Stimulated activated CD4-positive, alpha-beta T cell treated with anti-CD3 and anti-CD28 coated beads, Interleukin-15, amount 100 ng/mL, for 48 hours (primary cell): ENCODE results near the gene PPP2R2B.
"Not testable (repeated sequence)": the region's sequence is repeated elsewhere in the genome, so short reads cannot be mapped to it uniquely, and the experiment has no call there.

Source experiments
- DNase-seq, 2 donors: peaks; one replicate each; pipeline ENCODE4 v3.0.0-alpha.2; 2020; ENCODE audit warnings: low read depth in 2 of 2

PPP2R2B gene

DNA sequence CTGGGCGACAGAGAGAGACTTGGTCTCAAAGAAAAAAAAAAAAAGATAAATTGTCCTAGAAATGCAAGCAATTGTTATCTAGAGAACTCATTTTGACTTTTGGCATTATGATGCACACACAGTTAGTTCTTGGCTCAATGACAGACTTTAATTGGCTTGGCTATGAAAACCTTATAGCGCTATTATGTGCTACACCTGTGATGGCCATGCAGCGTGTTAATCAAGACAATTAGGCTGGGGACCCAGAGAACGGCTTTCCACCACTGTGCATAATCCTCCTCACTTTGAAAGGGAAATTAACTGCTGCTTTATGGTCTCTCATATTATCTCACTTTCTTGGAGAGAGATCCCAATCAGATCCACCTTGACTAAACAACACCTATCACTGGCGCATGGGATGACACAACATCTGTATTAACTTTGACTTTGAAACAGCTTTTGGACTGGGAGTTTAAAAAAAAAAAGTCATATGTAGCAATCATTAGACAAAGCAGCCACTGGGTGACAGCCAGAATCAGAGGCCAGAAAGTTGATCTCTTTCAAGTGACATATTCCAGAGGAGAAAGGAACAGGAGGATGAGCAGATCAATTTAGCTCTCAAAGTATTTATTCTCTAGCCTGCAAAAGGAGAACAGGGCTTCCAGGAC lies 132.5 kb downstream of the PPP2R2B start:
- DNase-seq: no peak

DNA sequence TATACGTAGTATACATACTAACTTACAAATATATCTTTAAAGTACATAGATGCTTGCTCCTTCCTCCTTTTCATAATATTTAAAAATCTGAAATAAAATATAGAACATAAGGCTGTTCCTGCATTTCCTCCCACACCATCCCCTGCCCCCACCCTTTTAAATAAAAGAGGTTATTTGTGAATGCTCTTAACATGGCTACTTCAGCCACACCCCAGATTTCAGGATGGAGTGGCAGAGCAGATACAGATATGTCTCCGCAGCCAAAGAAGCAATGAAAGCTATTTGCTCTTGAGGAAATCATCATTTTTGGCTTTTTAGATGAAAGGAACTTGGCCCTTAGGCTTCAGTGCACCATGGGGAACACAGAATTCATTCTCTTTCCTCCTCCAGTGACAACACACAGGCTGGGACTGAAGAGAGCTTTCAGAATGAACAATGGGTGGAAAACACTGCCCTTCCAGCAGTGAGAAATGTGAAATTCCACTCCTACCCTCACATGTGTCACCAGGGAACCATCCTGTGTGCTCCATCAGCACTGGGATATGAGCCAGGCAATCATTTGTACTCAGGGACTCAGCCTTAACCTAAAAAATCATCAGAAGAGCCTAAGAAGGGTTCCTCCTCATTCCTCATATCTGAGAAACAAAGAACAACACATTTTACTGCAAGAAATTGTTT lies 134.3 kb downstream of the PPP2R2B start:
- no peak for DNase-seq

DNA sequence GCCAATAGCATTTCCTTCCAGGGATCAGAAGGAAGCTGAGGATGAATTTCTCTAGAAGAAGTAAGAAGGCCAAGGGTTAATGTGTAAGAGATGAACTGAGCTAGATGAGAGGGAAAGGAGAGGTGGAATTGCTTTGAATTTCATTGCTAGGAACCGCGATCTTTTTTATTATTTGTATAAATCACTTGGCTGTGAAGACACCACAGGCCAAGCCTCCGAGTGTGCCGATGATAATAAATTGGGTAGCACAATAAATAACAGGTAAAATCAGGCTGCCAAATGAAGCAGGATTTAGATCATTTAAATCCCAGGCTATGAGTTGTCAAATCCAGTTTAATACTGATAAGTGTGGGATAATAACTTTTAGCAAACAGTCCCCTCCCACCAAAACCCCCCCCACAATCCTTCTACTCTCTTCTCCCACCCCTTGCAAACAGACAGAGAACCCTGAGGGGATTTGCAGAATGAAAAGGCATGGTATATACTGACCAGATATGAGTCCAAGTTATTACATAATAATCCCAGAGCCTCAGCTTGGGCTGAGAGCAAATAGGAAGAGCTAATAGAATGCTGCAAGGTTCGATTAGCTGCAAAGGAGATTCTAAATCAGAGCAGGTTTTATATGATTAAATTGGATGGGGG lies 143.5 kb downstream of the PPP2R2B start:
- DNase-seq: no peak

DNA sequence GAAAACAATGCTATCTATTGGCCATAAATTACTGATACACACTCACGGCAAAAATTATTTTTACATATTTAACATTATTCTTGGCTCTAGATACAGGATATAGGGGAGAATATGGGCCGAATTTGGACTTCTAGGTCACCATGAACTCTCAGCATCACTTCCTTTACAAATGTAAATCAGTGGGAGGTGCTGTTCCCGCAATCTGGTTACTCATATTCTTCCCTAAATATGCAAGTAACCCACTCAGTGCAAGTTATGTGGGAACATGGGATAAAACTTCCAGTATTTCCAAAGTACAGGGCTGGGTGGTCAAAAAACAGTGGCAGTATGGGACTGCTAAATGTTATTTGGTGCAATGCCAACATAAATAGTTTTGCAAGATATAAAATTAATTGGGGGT lies 145.6 kb downstream of the PPP2R2B start:
- no peak for DNase-seq

DNA sequence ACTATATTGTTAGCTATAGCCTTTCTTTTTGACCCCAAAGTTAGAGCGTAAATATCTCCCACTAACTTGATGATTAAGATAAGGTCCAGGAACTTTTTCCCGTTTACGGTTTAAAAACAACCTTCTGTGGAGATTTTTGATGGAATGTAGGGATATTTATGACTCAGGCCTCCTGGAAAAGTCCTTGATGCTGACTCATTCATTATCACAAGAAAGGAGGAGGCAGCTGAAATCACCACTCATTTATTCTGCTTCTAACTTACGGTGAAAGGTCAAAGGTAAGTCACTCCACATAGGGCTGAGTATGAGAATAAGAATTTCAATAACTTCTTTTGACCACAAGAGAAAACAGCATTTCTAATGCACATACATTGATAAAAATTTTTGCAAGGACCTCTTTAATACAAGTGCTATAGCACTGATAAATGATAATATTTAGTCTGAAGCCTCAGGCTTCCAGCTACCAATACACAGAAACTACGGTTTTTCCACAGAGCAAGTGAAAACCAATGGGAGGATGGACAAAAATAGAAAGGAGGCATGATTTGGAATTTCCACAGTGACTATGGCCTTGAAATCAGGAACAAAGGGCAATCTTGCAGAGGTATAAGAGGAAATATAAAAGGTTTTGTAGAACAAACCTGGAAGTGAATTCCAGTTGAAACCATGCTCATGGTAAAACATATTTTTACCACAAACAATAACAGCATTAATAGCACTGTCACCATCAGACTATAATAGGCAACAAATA lies 146.5 kb downstream of the PPP2R2B start:
- DNase-seq: no peak

DNA sequence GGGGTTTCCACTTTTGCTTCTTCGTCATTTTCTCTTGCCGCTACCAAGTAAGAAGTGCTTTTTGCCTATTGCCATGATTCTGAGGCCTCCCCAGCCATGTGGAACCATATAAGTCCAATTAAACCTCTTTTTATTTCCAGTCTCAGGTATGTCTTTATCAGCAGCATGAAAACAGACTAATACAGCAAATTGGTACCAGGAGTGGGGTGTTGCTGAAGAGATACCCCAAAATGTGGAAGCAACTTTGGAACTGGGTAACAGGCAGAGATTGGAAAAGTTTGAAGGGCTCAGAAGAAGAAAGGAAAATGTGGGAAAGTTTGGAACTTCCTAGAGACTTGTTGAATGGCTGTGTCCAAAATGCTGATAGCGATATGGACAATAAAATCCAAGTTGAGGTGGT lies 149.8 kb downstream of the PPP2R2B start:
- DNase-seq: not testable (repeated sequence)

DNA sequence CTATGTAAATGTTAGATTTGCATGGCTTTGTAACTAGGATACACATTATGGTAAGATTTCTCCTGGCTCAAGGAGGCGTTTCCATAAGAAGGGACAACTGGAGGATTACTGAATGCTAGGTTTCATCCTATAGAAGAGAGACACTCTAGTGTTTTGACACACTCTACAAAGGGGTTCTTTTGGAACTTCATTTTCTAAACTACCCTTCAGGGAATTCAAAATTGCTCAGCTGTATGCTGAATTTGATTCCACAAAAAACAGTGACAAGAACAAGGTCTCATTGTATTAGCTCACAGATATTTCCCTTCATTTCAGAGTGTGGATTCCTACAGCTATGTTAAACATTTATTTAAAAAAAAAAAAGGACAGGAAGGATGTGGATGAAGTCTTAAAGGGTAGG lies 151.7 kb downstream of the PPP2R2B start:
- no peak for DNase-seq

DNA sequence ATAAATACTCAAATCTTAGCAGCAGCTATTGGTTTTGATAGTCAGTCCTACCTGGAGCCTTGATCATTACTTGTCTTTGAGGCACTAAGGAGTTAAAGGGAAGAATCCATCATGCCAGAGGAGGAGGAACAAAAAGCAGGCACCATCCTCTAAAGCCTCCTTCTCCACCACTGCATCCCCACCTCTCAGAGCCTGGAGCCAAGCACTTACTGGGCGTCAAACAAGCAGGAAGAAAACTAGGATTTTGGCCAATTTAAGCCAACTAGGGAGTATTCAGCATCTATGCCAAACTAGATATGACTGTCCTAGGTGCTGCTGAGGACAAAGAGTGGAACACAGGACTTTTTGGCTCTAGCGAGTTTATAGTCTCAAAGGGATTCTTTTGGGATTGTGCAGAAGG lies 152.5 kb downstream of the PPP2R2B start:
- no peak for DNase-seq

DNA sequence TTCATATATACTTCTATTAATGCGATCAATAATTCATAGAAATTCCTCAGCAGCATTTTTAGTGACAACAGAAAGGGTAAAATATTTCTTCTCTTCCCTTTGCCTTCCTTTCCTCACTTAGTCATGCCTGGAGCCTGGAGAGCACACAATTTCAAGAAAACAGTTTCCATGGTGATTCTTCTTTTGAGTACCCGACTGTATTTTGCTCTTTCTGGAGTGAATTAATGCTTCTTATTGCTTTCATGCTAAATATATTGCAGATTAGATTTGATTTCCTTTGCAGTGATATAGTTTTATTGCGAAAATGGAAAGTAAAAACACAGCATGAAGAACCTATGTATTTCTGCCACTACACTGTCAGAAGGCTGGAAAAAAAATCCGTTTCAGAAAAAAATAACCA lies 153.5 kb downstream of the PPP2R2B start:
- no peak for DNase-seq

DNA sequence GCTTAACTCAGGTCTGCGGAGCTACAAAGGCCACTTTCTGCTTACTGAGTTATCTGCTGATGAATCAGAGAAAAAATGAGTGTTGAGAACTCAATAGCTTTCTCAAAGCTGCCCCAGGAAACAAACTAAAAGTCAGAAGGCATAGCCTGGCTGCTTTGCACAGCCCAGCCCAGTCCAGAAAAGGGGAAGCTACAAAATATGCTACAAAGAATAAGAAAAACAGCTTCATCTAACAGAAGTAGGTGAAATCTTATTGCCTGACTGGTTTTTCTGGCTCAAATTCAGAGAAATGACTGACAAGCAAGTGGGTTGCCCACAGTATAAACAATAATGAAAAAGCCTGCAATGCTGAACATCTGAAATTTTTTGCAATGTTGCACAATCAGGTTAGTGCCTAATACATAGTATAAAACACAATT lies 156.2 kb downstream of the PPP2R2B start:
- DNase-seq: no peak

DNA sequence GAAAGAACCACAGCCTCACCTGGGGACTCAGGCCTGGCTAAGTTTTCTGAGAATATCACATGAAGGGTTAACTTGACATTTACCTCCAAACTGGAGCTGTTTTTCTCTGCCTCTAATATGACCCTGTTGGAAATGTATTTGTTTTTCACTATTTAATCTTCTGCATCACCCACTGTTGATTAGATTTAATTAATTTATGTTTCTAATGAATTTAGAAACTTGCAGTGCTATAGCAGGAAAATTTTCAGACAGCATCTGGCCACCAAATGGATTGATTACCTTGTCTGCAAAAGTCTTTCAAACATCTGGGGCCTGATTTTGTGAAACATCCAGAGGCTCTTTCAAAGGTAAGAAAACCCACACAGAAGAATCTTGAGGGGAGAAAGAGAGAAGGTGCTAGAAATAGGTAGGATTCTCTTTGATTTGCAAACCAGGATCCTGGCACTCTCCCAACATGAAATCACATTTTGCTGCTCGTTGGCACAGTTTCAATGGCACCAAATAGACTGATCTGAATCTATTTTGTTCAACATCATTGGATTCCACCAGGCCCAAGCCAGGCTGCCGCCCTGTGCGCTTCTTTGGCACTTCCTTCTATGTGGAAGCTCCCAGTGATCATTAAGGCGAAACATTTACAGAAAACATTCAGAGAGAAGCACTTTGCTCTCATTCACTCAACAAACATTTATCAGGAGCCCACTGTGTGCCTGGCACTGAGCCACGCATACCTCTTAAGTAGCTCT lies 157.3 kb downstream of the PPP2R2B start:
- DNase-seq: no peak

DNA sequence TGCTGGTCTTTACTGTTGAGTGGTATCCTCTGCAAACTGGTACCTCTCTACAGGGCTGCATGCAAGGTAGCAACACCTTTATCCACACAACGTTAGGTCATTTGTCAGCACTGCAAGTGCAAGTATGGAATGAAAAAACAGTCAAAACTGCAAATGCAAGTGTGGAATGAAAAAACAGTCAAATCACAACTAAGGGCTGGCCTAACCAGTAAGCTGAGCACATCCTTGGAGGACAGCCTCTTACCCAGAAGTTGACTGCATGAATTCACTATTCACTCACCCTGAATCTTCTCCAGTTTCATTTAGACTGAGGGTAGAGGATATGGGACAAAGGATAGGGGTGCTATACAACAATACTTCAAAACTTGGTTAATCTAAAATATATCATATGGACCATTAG lies 158.4 kb downstream of the PPP2R2B start:
- no peak for DNase-seq

DNA sequence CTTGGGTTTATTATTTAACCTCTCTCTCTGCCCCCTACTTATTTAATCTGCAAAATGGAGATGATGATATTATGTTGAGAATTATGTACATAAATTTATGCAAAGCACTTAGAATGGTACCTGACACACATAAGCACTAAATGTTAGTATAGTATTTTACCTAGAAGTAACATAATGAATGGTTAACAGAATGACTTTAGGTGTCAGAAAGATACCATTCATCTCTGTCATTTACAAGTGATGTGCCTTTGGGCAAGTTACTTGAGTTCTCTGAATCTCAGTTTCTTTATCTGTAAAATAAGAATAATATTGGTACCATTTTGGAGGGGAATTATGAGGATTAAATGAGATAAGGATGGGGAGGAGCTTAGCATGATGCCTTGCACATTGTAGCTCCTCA lies 159.4 kb downstream of the PPP2R2B start:
- no peak for DNase-seq

DNA sequence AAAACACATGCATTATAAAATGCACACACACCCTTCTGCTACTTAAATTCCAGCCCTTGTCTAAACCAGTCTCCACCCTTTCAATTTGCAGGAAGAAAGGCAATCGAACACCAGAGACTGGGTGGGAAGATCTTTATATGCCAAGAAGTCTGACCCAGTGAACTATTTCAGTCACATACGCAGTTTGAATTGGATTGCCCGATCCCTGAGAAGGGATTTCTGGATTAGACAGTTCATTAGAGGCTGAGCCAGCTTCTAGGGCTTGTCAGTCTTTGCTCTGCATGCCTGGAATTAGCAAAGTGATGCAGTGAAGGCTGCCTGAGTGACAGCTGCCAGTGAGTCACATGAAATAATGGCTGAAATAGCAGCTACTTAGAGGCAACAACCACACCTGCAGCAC lies 159.9 kb downstream of the PPP2R2B start:
- no peak for DNase-seq

DNA sequence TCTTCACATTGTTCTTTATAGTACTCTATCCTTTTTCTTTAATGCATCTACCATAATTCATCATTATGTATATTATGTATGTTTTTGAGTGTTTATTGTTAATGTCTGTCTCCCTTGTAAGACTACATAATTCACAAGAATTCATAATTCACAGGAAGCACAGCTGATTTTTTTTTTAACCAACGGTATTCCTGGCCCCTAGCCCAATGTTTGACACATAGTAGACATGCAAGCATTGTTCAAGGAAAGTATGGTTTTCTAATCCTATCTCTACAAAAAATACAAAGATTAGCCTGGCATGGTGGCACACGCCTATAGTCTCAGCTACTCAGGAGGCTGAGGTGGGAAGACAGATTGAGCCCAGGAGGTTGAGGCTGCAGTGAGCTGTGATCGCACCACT lies 160.6 kb downstream of the PPP2R2B start:
- no peak for DNase-seq

DNA sequence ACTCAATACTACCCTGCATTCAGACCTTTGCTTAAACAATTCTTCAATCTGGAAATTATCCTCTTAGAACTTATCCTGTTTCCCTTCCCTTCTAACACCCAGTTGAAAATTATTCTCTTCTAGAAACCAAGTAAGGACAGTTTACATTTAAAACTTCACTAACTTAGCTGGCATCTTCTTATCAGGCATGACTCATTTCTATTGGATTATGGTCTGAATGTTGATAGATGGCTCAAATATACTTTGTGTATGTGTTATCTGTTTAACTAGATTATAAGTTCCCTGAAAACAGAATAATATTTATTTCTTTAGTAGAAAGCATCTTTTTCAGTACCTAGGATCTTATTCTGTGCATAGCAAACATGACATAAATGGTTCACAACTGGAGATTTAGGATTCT lies 161.9 kb downstream of the PPP2R2B start:
- no peak for DNase-seq

DNA sequence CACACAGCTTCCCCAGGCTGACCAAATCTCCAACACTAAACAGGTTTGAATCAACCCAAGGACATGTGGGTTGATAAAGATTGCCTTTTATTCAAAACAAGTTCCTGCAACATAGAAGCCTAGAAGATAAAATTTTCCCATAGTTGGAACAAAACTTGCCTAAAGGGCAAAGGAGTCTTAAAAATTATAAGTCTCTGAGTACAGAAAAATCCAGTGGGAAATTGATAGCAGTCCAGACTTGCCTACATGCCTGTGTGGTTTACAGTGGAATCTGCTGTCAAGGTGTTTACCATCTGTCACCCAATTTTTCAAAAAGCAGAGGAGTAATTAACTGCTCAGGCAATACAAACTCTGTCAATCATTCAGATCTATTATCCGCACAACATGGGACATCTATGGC lies 168.2 kb downstream of the PPP2R2B start:
- no peak for DNase-seq

DNA sequence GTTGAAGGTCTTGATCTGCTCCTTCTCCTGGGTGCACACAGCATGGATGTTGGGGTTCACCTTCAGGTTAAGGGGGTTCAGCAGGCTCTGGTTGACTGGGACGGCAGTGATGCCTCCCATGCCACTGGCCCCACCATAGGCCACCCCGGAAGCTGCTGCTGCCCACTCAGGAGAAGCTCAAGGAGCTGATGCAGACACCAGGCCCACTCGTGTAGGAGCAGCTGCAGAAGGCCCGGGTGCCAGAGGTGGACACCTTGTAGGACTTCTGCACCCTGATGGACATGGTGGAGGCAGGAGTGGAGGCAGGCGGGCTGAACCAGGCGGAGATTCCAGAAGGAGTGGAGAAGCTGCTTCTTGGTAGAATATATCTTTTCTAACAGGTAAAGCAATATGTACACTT lies 171.2 kb downstream of the PPP2R2B start:
- no peak for DNase-seq

DNA sequence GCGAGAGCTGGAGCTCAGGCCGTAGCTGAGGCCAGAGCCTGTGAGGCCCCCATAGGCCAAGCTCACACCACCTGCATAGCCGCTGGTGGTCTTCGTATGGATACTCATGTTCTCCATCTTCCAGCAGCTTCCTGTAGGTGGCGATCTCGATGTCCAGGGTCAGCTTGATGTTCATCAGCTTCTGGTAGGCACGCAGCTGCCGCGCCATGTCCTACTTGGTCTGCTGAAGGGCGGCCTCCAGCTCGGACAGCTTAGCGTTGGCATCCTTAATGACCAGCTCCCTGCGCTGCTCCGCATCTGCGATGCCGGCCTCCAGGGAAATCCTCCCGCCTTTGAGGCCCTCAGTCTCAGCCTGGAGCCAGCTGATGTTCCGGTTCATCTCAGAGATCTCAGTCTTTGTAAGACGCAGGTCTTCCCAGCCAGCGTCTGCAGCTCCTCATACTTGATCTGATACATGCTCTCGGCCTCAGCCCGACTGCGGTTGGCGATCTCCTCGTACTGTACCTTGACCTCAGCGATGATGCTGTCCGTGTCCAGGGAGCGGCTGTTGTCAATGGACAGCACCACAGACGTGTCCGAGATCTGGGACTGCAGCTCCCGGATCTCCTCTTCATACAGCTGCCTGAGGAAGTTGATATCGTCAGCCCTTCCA lies 172.1 kb downstream of the PPP2R2B start:
- DNase-seq: no peak

DNA sequence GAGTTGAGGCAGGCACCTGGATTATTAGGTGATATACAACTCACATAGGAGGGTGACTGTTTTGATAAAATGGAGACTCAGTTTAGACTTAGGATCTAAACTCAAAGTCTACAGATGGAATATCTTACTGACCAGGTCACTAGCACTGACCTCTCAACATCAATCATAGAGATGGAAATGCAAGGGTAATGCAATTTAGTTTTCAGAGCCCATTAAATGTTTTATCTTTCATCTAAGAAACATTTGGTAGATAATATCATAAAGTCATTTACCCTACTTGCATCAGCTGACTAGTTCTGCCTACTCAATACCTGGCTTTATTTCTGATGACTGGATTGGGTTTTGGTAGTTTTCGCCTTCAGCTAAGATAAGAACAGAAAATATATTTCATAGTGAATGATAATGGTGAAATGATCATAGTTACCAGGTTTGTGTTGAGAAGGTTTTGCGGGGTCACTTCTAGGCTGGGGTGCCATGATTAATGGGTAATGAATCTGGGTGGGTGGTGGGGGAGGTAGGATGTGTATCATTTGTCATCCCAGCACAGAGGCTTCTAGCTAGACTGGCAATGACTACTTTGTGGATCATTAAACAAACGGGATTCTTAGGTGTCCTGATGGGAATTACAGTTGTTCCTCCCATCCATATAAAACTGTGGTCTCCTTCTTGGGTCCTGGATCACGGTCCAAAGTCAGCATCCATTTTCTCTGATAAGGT lies 173.4 kb downstream of the PPP2R2B start:
- no peak for DNase-seq

DNA sequence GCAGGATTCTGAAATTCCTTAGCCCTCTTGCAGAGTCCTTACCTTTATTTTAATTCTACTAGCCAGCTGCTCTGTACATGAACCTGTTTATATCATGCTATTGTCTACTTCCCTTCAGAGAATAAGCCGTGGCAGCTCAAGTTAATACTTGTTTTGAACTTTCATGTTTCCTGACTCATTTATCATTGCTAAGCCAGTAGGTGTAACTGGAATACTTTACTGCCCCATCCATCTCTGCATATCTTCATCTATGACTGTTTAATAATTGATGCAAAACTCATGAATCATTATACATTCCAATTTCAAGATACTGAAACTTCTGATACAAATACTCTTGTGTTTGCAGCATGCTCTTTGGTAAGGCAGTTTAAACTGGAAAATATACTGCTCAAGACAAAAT lies 174.7 kb downstream of the PPP2R2B start:
- DNase-seq: no peak
